GM12872 (cell line): ENCODE data around the gene CDH4.

Experiments used
- CTCF ChIP-seq: IDR thresholded peaks from 3 replicates; pipeline ENCODE4 v1.5.1; 2011; ENCODE audit warnings: low read depth, mild to moderate bottlenecking, low read length, moderate library complexity; ENCODE audit not compliant: insufficient read depth

The CDH4 gene

GRCh38 chr20:61805365-61805764 lies 553.3 kb downstream of the CDH4 start:
- no peak for TF ChIP-seq CTCF

- TF ChIP-seq CTCF = no peak
These were observed 553.7 kb downstream of the CDH4 start for GRCh38 chr20:61805781-61806180.

GRCh38 chr20:61806314-61806713 lies 554.3 kb downstream of the CDH4 start:
- no peak for TF ChIP-seq CTCF

GRCh38 chr20:61806995-61807394 lies 554.9 kb downstream of the CDH4 start:
- no peak for TF ChIP-seq CTCF

- no peak for TF ChIP-seq CTCF
These were observed 555.6 kb downstream of the CDH4 start for GRCh38 chr20:61807471-61808160.

- no peak for TF ChIP-seq CTCF
These were observed 556.4 kb downstream of the CDH4 start for GRCh38 chr20:61808447-61808846.

GRCh38 chr20:61809006-61809770 lies 557.1 kb downstream of the CDH4 start:
- TF ChIP-seq CTCF = no peak
